B cell (primary cell): ENCODE results near the gene TNFRSF13B.

Experiments
- EZH2 ChIP-seq: IDR thresholded peaks from 2 replicates; pipeline ENCODE4 v1.6.1; 2012; ENCODE audit warnings: borderline replicate concordance, low read depth, mild to moderate bottlenecking, moderate library complexity, low read length; ENCODE audit not compliant: insufficient read depth, poor library complexity, severe bottlenecking
- TF ChIP-seq, protein P1 (sequence below): fragments of 200-600 bp; IDR thresholded peaks from one replicate; pipeline ENCODE4 v1.8.0; 2022; ENCODE audit warnings: antibody characterized with exemption, mild to moderate bottlenecking

- TF ChIP-seq, protein P1, sequence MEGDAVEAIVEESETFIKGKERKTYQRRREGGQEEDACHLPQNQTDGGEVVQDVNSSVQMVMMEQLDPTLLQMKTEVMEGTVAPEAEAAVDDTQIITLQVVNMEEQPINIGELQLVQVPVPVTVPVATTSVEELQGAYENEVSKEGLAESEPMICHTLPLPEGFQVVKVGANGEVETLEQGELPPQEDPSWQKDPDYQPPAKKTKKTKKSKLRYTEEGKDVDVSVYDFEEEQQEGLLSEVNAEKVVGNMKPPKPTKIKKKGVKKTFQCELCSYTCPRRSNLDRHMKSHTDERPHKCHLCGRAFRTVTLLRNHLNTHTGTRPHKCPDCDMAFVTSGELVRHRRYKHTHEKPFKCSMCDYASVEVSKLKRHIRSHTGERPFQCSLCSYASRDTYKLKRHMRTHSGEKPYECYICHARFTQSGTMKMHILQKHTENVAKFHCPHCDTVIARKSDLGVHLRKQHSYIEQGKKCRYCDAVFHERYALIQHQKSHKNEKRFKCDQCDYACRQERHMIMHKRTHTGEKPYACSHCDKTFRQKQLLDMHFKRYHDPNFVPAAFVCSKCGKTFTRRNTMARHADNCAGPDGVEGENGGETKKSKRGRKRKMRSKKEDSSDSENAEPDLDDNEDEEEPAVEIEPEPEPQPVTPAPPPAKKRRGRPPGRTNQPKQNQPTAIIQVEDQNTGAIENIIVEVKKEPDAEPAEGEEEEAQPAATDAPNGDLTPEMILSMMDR: no peak
- no peak for TF ChIP-seq EZH2
Measured at GRCh38 chr17:16926061-16926511, 45.8 kb downstream of the TNFRSF13B start.
